Progenitor cell of endocrine pancreas (in vitro differentiated cells): ENCODE results near the gene LMTK2. TPM values are rescaled to one million over a fixed set of nuclear protein-coding genes. Genes with fewer than 3 reads are reported as not detected.
A peak's percentile ranks its signal among the peaks of the same experiment; 100 is the strongest.

ENCODE experiments used
- DNase-seq: peaks from one replicate; pipeline ENCODE4 v3.0.0; 2021; ENCODE audit warnings: low spot score; ENCODE audit not compliant: unreplicated experiment
- H3K27ac Mint-ChIP-seq: 2 replicates; pipeline ENCODE4 v1.8.0; 2021; ENCODE audit warnings: mild to moderate bottlenecking, moderate library complexity, mixed read lengths
- H3K27me3 Mint-ChIP-seq: 2 replicates; pipeline ENCODE4 v1.8.0; 2021; ENCODE audit warnings: mixed read lengths
- H3K36me3 Mint-ChIP-seq: 2 replicates; pipeline ENCODE4 v1.8.0; 2022; ENCODE audit warnings: mixed read lengths; ENCODE audit not compliant: insufficient read depth
- H3K4me1 Mint-ChIP-seq: 2 replicates; pipeline ENCODE4 v1.8.0; 2021; ENCODE audit warnings: low read depth, mixed read lengths
- H3K4me3 Mint-ChIP-seq: 2 replicates; pipeline ENCODE4 v1.8.0; 2021; ENCODE audit warnings: low read depth, mild to moderate bottlenecking, moderate library complexity, mixed read lengths
- H3K9me3 Mint-ChIP-seq: 2 replicates; pipeline ENCODE4 v1.8.0; 2021; ENCODE audit warnings: low read depth, mixed read lengths
- total RNA-seq: library from RNA; stranded (reverse); gene quantifications from 2 replicates; pipeline ENCODE4 v1.2.1, GENCODE V29; 2021
- TF ChIP-seq, protein P1 (sequence below): fragments of 200-600 bp; sonication (generic); IDR thresholded peaks from one replicate; pipeline ENCODE4 v1.5.0; 2021; ENCODE audit warnings: antibody characterized with exemption, mild to moderate bottlenecking; ENCODE audit not compliant: unreplicated experiment

LMTK2 gene
- total RNA-seq, 1 donor from 2014 or later, result 32.3 TPM

DNA sequence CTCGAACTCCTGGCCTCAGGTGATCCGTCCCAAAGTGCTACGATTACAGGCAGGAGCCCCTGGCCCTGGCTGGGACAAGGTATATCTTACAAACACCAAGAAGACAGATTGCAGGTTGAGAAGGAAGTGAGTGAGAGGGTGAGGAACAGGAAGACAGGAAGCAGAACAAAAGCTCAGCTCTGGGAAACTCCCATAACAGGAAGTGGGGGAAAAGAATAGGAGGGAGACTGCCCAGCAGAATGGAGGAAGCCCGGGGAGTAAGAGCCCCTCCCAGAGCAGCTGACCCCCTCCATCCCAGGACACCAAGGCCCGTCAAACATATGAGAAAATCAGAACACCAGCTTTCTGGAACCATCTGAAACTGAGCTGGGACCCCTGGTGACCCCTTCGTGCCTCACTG lies 142.4 kb downstream of the LMTK2 start:
- Mint-ChIP-seq H3K36me3 (no peaks in the 10 kb centered on the region), H3K9me3 (no peaks in the 10 kb centered on the region), H3K4me1 (peaks cover 21% of the 10 kb centered on the region), H3K27me3 (no peaks in the 10 kb centered on the region), H3K4me3 (no peak overlapping the region), H3K27ac (no peak overlapping the region)
- TF ChIP-seq, protein P1, sequence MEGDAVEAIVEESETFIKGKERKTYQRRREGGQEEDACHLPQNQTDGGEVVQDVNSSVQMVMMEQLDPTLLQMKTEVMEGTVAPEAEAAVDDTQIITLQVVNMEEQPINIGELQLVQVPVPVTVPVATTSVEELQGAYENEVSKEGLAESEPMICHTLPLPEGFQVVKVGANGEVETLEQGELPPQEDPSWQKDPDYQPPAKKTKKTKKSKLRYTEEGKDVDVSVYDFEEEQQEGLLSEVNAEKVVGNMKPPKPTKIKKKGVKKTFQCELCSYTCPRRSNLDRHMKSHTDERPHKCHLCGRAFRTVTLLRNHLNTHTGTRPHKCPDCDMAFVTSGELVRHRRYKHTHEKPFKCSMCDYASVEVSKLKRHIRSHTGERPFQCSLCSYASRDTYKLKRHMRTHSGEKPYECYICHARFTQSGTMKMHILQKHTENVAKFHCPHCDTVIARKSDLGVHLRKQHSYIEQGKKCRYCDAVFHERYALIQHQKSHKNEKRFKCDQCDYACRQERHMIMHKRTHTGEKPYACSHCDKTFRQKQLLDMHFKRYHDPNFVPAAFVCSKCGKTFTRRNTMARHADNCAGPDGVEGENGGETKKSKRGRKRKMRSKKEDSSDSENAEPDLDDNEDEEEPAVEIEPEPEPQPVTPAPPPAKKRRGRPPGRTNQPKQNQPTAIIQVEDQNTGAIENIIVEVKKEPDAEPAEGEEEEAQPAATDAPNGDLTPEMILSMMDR, result no peak
- no peak for DNase-seq

DNA sequence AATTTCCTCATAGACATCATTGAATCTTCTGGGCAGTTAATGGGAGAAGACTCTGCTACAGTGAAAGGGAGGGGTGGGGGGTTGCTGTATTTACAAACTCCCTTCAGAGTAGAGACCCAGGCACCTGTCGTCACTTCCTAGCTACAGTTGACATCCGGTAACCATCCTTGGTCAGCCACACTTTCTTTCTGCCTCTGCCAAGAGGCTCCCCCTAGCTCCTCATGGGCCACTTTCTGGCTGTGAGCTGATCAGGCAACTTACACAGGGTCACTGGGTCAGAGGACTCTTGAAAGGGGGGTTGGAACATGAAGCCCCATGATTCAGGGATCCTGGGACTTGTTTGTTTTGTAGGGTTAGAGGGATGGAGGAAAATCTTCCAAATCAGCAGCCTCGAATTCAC lies 144.1 kb downstream of the LMTK2 start:
- peak overlapping the region; percentile 93 for H3K27ac Mint-ChIP-seq
- H3K36me3 Mint-ChIP-seq, result no peaks in the 10 kb centered on the region
- H3K9me3 Mint-ChIP-seq, result no peaks in the 10 kb centered on the region
- H3K27me3 Mint-ChIP-seq, result no peaks in the 10 kb centered on the region
- no peak for DNase-seq
- TF ChIP-seq, protein P1, result no peak
- peak overlapping the region; percentile 96 for H3K4me3 Mint-ChIP-seq
- peaks cover 21% of the 10 kb centered on the region for H3K4me1 Mint-ChIP-seq

DNA sequence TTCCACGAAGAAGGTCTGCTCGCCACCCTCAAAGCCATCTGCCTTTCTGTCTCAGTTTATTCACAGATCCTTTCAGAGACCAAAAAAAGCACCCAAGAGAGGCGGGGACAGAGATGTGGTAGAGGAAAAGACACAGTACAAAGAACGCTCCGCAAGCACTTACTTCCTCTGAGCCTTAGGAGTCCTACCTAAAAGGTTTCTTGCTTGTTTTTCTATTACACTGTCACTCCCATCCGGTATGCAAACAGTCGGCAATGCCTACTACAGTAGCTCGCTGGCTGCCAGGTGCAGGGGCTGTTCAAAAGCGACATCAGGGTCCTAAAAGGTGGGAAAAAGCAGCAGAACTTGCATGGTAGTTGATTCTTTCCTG lies 144.6 kb downstream of the LMTK2 start:
- Mint-ChIP-seq H3K4me1 (peaks cover 21% of the 10 kb centered on the region), H3K27me3 (no peaks in the 10 kb centered on the region), H3K36me3 (no peaks in the 10 kb centered on the region), H3K9me3 (no peaks in the 10 kb centered on the region), H3K4me3 (peak overlapping the region; percentile 96), H3K27ac (peak overlapping the region; percentile 93)
- no peak for DNase-seq
- TF ChIP-seq, protein P1, result no peak

DNA sequence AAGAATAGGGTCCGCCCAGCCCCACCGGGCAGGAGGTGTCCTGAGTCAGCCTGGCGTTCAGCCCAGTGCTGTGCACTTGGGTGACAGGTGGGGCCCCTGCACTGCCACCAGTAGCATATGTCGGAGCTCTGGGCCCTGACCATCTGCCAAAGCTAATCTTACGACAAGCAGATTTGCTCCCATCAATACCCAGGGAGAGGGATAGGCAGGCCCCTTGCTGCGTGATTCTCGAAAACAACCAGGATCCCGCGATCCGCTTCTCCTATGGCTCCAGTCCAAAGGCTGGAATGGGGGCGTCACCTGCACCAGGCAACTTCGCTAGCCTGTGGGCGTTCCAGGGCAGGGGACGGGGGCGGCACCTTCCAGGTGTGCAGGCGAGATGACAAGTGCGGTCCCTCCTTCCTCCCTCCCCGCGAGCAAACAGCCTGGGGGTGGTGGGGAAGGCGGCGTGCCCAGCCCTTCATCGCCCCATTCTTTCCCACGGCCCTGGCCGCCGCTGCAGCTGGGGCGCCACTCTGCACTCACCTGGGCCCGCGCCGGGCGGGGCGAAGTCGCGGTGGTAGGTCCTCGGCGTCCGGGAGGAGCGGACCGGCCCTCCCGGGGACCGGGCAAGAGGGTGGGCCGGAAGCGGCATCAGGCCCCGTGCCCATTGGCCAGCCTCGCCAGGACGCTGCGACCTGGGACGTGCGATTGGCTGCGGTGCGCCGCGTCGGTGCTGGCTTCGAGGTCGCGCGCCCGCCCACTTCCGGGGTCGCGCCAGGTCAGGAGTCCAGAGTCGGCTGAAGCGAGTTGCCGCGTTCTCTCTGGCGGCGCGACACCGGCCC lies 145.2 kb downstream of the LMTK2 start, which contains the start of gene TECPR1:
Gene TECPR1, minus strand, starts transcription at position 632 of the 824 bp plus-strand sequence. CDS start 6,086 bp downstream, outside the sequence.
- Mint-ChIP-seq H3K4me1 (peaks cover 21% of the 10 kb centered on the region), H3K27ac (peak within 1 kb of the TSS; percentile 96), H3K9me3 (no peaks in the 10 kb centered on the region), H3K27me3 (no peaks in the 10 kb centered on the region), H3K36me3 (no peaks in the 10 kb centered on the region), H3K4me3 (peak within 1 kb of the TSS; percentile 96)
- peak; percentile 87 for DNase-seq
- TF ChIP-seq, protein P1, result no peak

DNA sequence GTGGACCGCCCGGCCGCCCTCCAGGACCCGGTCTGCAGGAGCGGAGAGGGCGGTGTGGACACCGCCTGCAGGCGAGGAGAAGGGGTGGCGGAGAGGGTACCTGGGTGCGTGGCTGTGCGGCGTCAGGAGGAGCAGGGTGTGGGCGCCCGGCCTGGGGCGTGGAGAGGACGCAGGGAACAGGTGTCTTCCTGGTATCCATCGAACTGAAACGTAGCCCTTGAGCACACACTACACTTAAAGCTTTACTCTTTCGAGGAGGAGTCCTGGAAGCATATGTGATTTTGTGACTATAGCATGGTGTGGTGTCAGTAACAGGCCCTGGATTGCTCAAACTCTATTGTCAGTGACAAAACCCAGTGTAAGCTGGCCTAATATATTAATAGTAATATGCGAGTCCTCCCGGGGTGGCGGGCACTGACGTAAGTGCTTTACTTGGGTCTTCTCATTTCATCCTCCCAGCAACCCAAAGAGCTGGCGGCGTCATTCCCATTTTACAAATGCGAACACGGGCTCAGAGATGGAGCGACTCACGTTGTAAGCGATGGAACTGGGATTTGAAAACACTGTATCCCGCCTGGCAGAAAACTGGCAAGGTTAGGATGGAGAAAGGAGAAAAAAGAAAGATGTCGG lies 145.9 kb downstream of the LMTK2 start:
- DNase-seq, result no peak
- peak overlapping the region; percentile 96 for H3K27ac Mint-ChIP-seq

More for the DNA sequence above, 145.9 kb downstream of the LMTK2 start:
- H3K4me3 Mint-ChIP-seq, result peak overlapping the region; percentile 96
- H3K36me3 Mint-ChIP-seq, result peaks cover 2% of the 10 kb centered on the region
- H3K4me1 Mint-ChIP-seq, result peaks cover 21% of the 10 kb centered on the region
- no peaks in the 10 kb centered on the region for H3K27me3 Mint-ChIP-seq
- H3K9me3 Mint-ChIP-seq, result no peaks in the 10 kb centered on the region
- TF ChIP-seq, protein P1, result no peak
